ENCODE results near the gene BORCS8. TPM values are rescaled to one million over a fixed set of nuclear protein-coding genes. Genes with fewer than 3 reads are reported as not detected.

The BORCS8 gene
- total and polyA plus RNA-seq, 12 donors: 21.1 to 33.2 (median 25.0) TPM

- intact Hi-C loops (cut with DNase I): loop anchor here in 5 of 10 donors (5.0 to 10.0 kb wide), 4 partner anchors 85 to 202 kb away; no protein-coding TSS in a partner anchor
- H3K36me3 ChIP-seq: peaks cover 0 to 11% (median 0%) of the 10 kb centered on the region in 9 donors
Measured at GRCh38 chr19:19142347-19142746, 49.6 kb downstream of the BORCS8 start.

GRCh38 chr19:19140476-19140875 lies 51.5 kb downstream of the BORCS8 start:
- no peak for TF ChIP-seq CTCF (IDR thresholded peaks at IDR 0.05)
- H3K9me3 ChIP-seq: no peaks in the 10 kb centered on the region
- no peak overlapping the region for H3K4me3 ChIP-seq
- no peak for ATAC-seq
- H3K27ac ChIP-seq: no peak overlapping the region
- peaks cover 4 to 18% (median 11%) of the 10 kb centered on the region in 9 donors for H3K4me1 ChIP-seq
- no peaks in the 10 kb centered on the region for H3K36me3 ChIP-seq
- intact Hi-C loops (cut with DNase I): loop anchor here in 6 of 10 donors (2.0 to 10.0 kb wide), 5 partner anchors 83 to 204 kb away; no protein-coding TSS in a partner anchor
- no peaks in the 10 kb centered on the region for H3K27me3 ChIP-seq
- WGBS, 2 donors: 67 to 69% methylated on average over 5 of the region's 5 CpGs
- no peak for DNase-seq

More at GRCh38 chr19:19142347-19142746, 49.6 kb downstream of the BORCS8 start:
- Histone ChIP-seq H3K27me3 (no peaks in the 10 kb centered on the region), H3K4me3 (no peak overlapping the region), H3K4me1 (peaks cover 4 to 19% (median 10%) of the 10 kb centered on the region in 9 donors), H3K9me3 (peaks cover 0 to 2% (median 0%) of the 10 kb centered on the region in 11 donors), H3K27ac (no peak overlapping the region)
- DNase-seq: no peak
- TF ChIP-seq CTCF (IDR thresholded peaks at IDR 0.05): no peak
- 89 to 99% methylated on average over 12 of the region's 12 CpGs for WGBS, 2 donors
- no peak for ATAC-seq

GRCh38 chr19:19139876-19140229 lies 52.1 kb downstream of the BORCS8 start:
- no peaks in the 10 kb centered on the region for H3K36me3 ChIP-seq
- TF ChIP-seq CTCF (IDR thresholded peaks at IDR 0.05): peak in 3 of 9 donors; percentile 1 to 4 (median 3)
- WGBS, 2 donors: 43 to 47% methylated on average over 5 of the region's 5 CpGs
- no peak overlapping the region for H3K4me3 ChIP-seq
- DNase-seq: no peak
- H3K9me3 ChIP-seq: no peaks in the 10 kb centered on the region
- peaks cover 4 to 18% (median 11%) of the 10 kb centered on the region in 9 donors for H3K4me1 ChIP-seq
- peak in 1 of 8 donors; percentile 18 for ATAC-seq
- intact Hi-C loops (cut with DNase I): loop anchor here (1.0 to 10.0 kb wide), 8 partner anchors 77 to 205 kb away; partner anchors contain the start of gene SLC25A42 (in 2 of the 10)
- H3K27ac ChIP-seq: no peak overlapping the region
- H3K27me3 ChIP-seq: no peaks in the 10 kb centered on the region

GRCh38 chr19:19138109-19138981 lies 53.6 kb downstream of the BORCS8 start, which contains the start of gene TMEM161A:
TMEM161A (minus strand) TSS chr19:19138478; CDS start chr19:19138428, 50 bp downstream.
- Histone ChIP-seq H3K4me1 (peaks cover 4 to 25% (median 15%) of the 10 kb centered on the region in 9 donors), H3K27me3 (no peaks in the 10 kb centered on the region), H3K36me3 (no peaks in the 10 kb centered on the region), H3K9me3 (no peaks in the 10 kb centered on the region), H3K27ac (peak within 1 kb of the TSS in 9 of 10 donors; percentile 1 to 88 (median 85)), H3K4me3 (peak within 1 kb of the TSS; percentile 32 to 85 (median 76))
- WGBS, 2 donors: 2 to 3% methylated on average over 42 of the region's 42 CpGs
- ATAC-seq (peak; percentile 96 to 100 (median 98)), DNase-seq (peak; percentile 97 to 99)
- intact Hi-C loops (cut with DNase I): loop anchor here in 6 of 10 donors (2.0 kb wide), 3 partner anchors 76 to 86 kb away; partner anchors contain the start of gene SLC25A42 (in 2 of the 6)
- TF ChIP-seq CTCF (IDR thresholded peaks at IDR 0.05): no peak
